K562 (cell line): Measurements from ENCODE around the gene ATP2B1. TPM values are rescaled to one million over a fixed set of nuclear protein-coding genes. Genes with fewer than 3 reads are reported as not detected.

Source experiments
- ATAC-seq: fragments of 200-7000 bp; cut with Tn5 transposase; 3 replicates; pipeline ENCODE4 v1.9.1; 2020; ENCODE audit warnings: moderate library complexity
- BruUV-seq: library from RNA; stranded (reverse); fragments of 400-500 nt; replicated peaks from 2 replicates; lab custom pipeline; 2021; lab: Mats Ljungman, UMichigan
- CTCF ChIA-PET: fragments of 300-600 bp; formaldehyde crosslinking; extraction: SDS; loops from one replicate; lab custom pipeline; 2021; ENCODE audit warnings: low intra/inter-chr PET ratio; lab: Yijun Ruan, JAX
- POLR2A ChIA-PET: fragments of 300-600, 350-650 bp; sonication (Branson Sonifier 250); formaldehyde crosslinking; extraction: SDS; loops from one replicate; lab custom pipeline; 2021; ENCODE audit warnings: antibody characterized with exemption, inconsistent platforms; lab: Yijun Ruan, JAX
- DNase-seq, 4 experiments: peaks; one replicate each; pipeline versions ENCODE4 v3.0.0 to v3.0.0-alpha.2; 2011 to 2018; ENCODE audit warnings: low spot score in 3 of 4, mixed read lengths in 3 of 4; ENCODE audit errors: extremely low read depth in 1 of 4
- FAIRE-seq: peaks from 2 replicates; lab custom pipeline; 2011; peaks lifted over from hg19 to GRCh38; lab: Jason Lieb, UNC
- H2AFZ ChIP-seq: 2 replicates; pipeline ENCODE4 v1.6.0; 2011; ENCODE audit warnings: low read depth, low read length, control low read depth, inconsistent platforms
- H3K27ac ChIP-seq: fragments of 200-600 bp; 3 replicates; pipeline ENCODE4 v1.8.0; 2011; ENCODE audit warnings: low read depth, mild to moderate bottlenecking, control low read depth, inconsistent platforms, low read length, moderate library complexity, mixed read lengths; ENCODE audit errors: extremely low read depth
- H3K27me3 ChIP-seq, 2 experiments: fragments of 300-600 bp in 1 of 2; 2 replicates in 1 of 2; 3 replicates in 1 of 2; pipeline versions ENCODE4 v1.6.0 to v1.8.0; 2011; ENCODE audit warnings: inconsistent platforms in 2 of 2, low read length in 2 of 2, mild to moderate bottlenecking in 1 of 2, mixed read lengths in 1 of 2, moderate library complexity in 1 of 2; ENCODE audit not compliant: control insufficient read depth in 2 of 2, insufficient read depth in 2 of 2
- H3K36me3 ChIP-seq: fragments of 300-600 bp; 3 replicates; pipeline ENCODE4 v1.8.0; 2011; ENCODE audit warnings: mild to moderate bottlenecking, low read length, inconsistent platforms; ENCODE audit not compliant: control insufficient read depth, insufficient read depth
- H3K4me1 ChIP-seq, 2 experiments: fragments of 200-600 bp in 1 of 2; replicated peaks in 1 of 2; 2 replicates in 1 of 2; 3 replicates in 1 of 2; pipeline versions ENCODE4 v1.5.1 to v1.8.0; 2011; ENCODE audit warnings: inconsistent platforms in 2 of 2, low read length in 2 of 2, mild to moderate bottlenecking in 1 of 2, mixed read lengths in 1 of 2, moderate library complexity in 1 of 2; ENCODE audit not compliant: control insufficient read depth in 2 of 2, insufficient read depth in 2 of 2
- H3K4me2 ChIP-seq: 2 replicates; pipeline ENCODE4 v1.6.1; 2011; ENCODE audit warnings: low read length, control low read depth, inconsistent platforms, mixed read lengths; ENCODE audit not compliant: insufficient read depth
- H3K4me3 ChIP-seq: fragments of 200-600 bp; sonication (generic), shearing (Covaris generic); 2 replicates; pipeline ENCODE4 v1.5.1; 2016; ENCODE audit warnings: control low read depth, inconsistent platforms
- H3K79me2 ChIP-seq: fragments of 200-600 bp; 3 replicates; pipeline ENCODE4 v1.8.0; 2011; ENCODE audit warnings: low read length, inconsistent platforms; ENCODE audit not compliant: control insufficient read depth, insufficient read depth
- H3K9ac ChIP-seq, 2 experiments: 2 replicates each; pipeline versions ENCODE4 v1.6.0 to v1.6.1; 2011; ENCODE audit warnings: low read depth in 2 of 2, low read length in 2 of 2, control low read depth in 1 of 2, inconsistent platforms in 1 of 2, mild to moderate bottlenecking in 1 of 2, mixed read lengths in 1 of 2; ENCODE audit not compliant: insufficient read depth in 1 of 2
- H3K9me1 ChIP-seq: one replicate; pipeline ENCODE4 v1.6.0; 2011; ENCODE audit warnings: inconsistent platforms, mild to moderate bottlenecking, low read length, moderate library complexity; ENCODE audit not compliant: control insufficient read depth, insufficient read depth
- H3K9me3 ChIP-seq: replicated peaks from 2 replicates; pipeline ENCODE4 v1.5.1; 2011; ENCODE audit warnings: low read depth, low read length, inconsistent platforms; ENCODE audit not compliant: control insufficient read depth, insufficient read depth
- H4K20me1 ChIP-seq: replicated peaks from 2 replicates; pipeline ENCODE4 v1.6.1; 2011; ENCODE audit warnings: low read length, inconsistent platforms, mixed read lengths; ENCODE audit not compliant: control insufficient read depth, insufficient read depth
- ATF2 ChIP-seq: sonication (generic); formaldehyde crosslinking; IDR thresholded peaks from 2 replicates; pipeline ENCODE4 v1.8.1; 2022; ENCODE audit warnings: missing genetic modification reagents
- ATF6 ChIP-seq: sonication (generic); formaldehyde crosslinking; IDR thresholded peaks from 2 replicates; pipeline ENCODE4 v1.4.0; 2020; ENCODE audit warnings: mild to moderate bottlenecking, missing genetic modification reagents
- CTCF ChIP-seq, 3 experiments: IDR thresholded peaks in 2 of 3; conservative IDR thresholded peaks in 1 of 3; 2 replicates each; pipeline ENCODE4 v1.5.1; 2011 to 2012; ENCODE audit warnings: low read length in 3 of 3, mild to moderate bottlenecking in 3 of 3, control low read depth in 2 of 3, improper control_type of control experiment in 1 of 3, inconsistent platforms in 1 of 3, low read depth in 1 of 3, mixed read lengths in 1 of 3, moderate library complexity in 1 of 3; ENCODE audit not compliant: insufficient read depth in 2 of 3
- HES1 ChIP-seq: fragments of 450-650 bp; IDR thresholded peaks from 2 replicates; pipeline ENCODE4 v1.6.1; 2016; ENCODE audit warnings: low read depth, mild to moderate bottlenecking, moderate library complexity
- PCBP2 ChIP-seq: fragments of 200-400 bp; formaldehyde crosslinking; IDR thresholded peaks from 2 replicates; pipeline ENCODE4 v1.6.1; 2018; ENCODE audit warnings: low read length, low read depth, mild to moderate bottlenecking, moderate library complexity; ENCODE audit not compliant: poor library complexity, severe bottlenecking
- SIX5 ChIP-seq, 2 experiments: IDR thresholded peaks; 2 replicates each; pipeline ENCODE4 v1.6.1; 2011; ENCODE audit warnings: low read length in 2 of 2, borderline replicate concordance in 1 of 2, low read depth in 1 of 2, mild to moderate bottlenecking in 1 of 2, moderate library complexity in 1 of 2; ENCODE audit not compliant: insufficient read depth in 1 of 2
- STAT5B ChIP-seq: fragments of 250-450 bp; sonication (Bioruptor Pico); IDR thresholded peaks from 2 replicates; pipeline ENCODE4 v1.8.0; 2021; ENCODE audit warnings: mild to moderate bottlenecking, inconsistent platforms
- TFE3 ChIP-seq: fragments of 450-650 bp; formaldehyde crosslinking; IDR thresholded peaks from 2 replicates; pipeline ENCODE4 v1.4.0; 2020; ENCODE audit warnings: mild to moderate bottlenecking, mixed read lengths
- THAP7 ChIP-seq: fragments of 250-450 bp; sonication (Bioruptor Pico); IDR thresholded peaks from 2 replicates; pipeline ENCODE4 v1.5.0; 2021
- ZBTB7A ChIP-seq: IDR thresholded peaks from 2 replicates; pipeline ENCODE4 v1.6.1; 2011; ENCODE audit warnings: low read depth, mild to moderate bottlenecking, low read length, moderate library complexity, borderline replicate concordance; ENCODE audit not compliant: control insufficient read depth
- ZNF316 ChIP-seq: fragments of 450-650 bp; IDR thresholded peaks from 2 replicates; pipeline ENCODE4 v1.6.1; 2016
- ZNF695 ChIP-seq: fragments of 450-650 bp; formaldehyde crosslinking; IDR thresholded peaks from 2 replicates; pipeline ENCODE4 v1.4.0; 2020; ENCODE audit warnings: mild to moderate bottlenecking, moderate library complexity
- WGBS: fragments of 100-300 bp; shearing (Covaris generic); methylation state at CpG from one replicate; pipeline ENCODE4 v1.1.6; 2016; ENCODE audit warnings: low coverage, mixed read lengths; ENCODE audit not compliant: insufficient coverage; ENCODE audit errors: missing lambda C conversion rate; 5-methylcytosine and 5-hydroxymethylcytosine counted together
- in situ Hi-C: fragments of 300-500 bp; cut with MboI; formaldehyde crosslinking; loops from 4 replicates; pipeline ENCODE4 v1.15.0; 2018; ENCODE audit warnings: inconsistent platforms, mixed read lengths
- intact Hi-C: fragments of 100-400 bp; cut with micrococcal nuclease; formaldehyde crosslinking; loops from 2 replicates; pipeline ENCODE4 v1.14.2; 2022
- polyA plus RNA-seq, 8 experiments: library from polyadenylated mRNA; depleted of rRNA in 4 of 8; stranded (reverse) in 5 of 8; unstranded in 3 of 8; fragments of >200 nt; fragmentation: Nextera tagmentation in 2 of 8; fragmentation: Illumina TruSeq in 1 of 8; extraction: Ambion mirVana in 2 of 8; extraction: Trizol in 1 of 8; gene quantifications; 2 replicates each; pipeline versions ENCODE4 v1.2.1 to v1.2.3, GENCODE V29; 2011 to 2014; ENCODE audit warnings: inconsistent platforms in 1 of 8, missing spikeins in 1 of 8
- total RNA-seq, 7 experiments: library from RNA; depleted of rRNA in 6 of 7; stranded (reverse); fragments of >200 nt in 6 of 7; fragmentation: Illumina TruSeq in 2 of 7; extraction: Trizol in 2 of 7; gene quantifications; 2 replicates each; pipeline versions ENCODE4 v1.2.1 to v1.2.3, GENCODE V29; 2011 to 2021; ENCODE audit warnings: low replicate concordance in 1 of 7

Gene ATP2B1
- total and polyA plus RNA-seq, 9 of the 15 experiments (the other 6 are each of a cell fraction or from before 2014, with no cell fraction given), result 8.6 to 39.0 (median 27.8) TPM

- Histone ChIP-seq H2AFZ (no peak overlapping the region), H4K20me1 (peaks cover 17% of the 10 kb centered on the region; the same call in 1 of the 2 replicates), H3K4me1 (peaks cover 2 to 3% of the 10 kb centered on the region in 2 experiments; a peak in 1 of 5 replicates), H3K9me3 (no peaks in the 10 kb centered on the region), H3K4me3 (no peak overlapping the region), H3K9ac (no peak overlapping the region), H3K27me3 (no peaks in the 10 kb centered on the region), H3K4me2 (no peak overlapping the region), H3K9me1 (no peaks in the 10 kb centered on the region), H3K36me3 (0 out of 3 replicates have a peak, but pooled peaks cover 3% of the 10 kb centered on the region), H3K27ac (no peak overlapping the region), H3K79me2 (peaks cover 100% of the 10 kb centered on the region)
- intact Hi-C loops (no loop called here), in situ Hi-C loops (no loop called here)
- no peak for DNase-seq
- WGBS, result 90% methylated on average over 3 of the region's 3 CpGs
- 0 out of 3 replicates have a peak, but pooled peaks have one; percentile 4 for ATAC-seq
- no TSS peak for BruUV-seq
- FAIRE-seq, result no peak
- ChIA-PET CTCF (no interaction called here), POLR2A (interaction anchor here (0.7 to 1.2 kb wide), 3 partner anchors 8 to 27 kb away, joined by 3 read pairs; no protein-coding TSS in a partner anchor)
- TF ChIP-seq ZNF695 (CRISPR knock-in tag) (no peak), HES1 (no peak), THAP7 (no peak), CTCF (IDR thresholded peaks at IDR 0.05 in 2 of 3, conservative IDR thresholded peaks at IDR 0.05 in 1 of 3; ENCODE audit: insufficient read depth in 2 of 3, low read depth in 1 of 3, low read length in 3 of 3) (0 out of 6 replicates have a peak, but pooled peaks of 2 of the 3 experiments have one; percentile 8 to 18), ATF2 (CRISPR knock-in tag) (no peak), STAT5B (CRISPR knock-in tag) (no peak), ZBTB7A (no peak), ZNF316 (peak; percentile 31; the same call in 1 of the 2 replicates), SIX5 (IDR thresholded peaks at IDR 0.05; ENCODE audit: borderline replicate concordance in 1 of 2, insufficient read depth in 1 of 2, low read depth in 1 of 2, low read length in 2 of 2) (no peak), TFE3 (no peak), ATF6 (CRISPR knock-in tag) (no peak), PCBP2 (no peak)
Observed at GRCh38 chr12:89701606-89702206, 6.9 kb downstream of the ATP2B1 start.
